Neural progenitor cell (in vitro differentiated cells): ENCODE data around the gene TIAM1.

ENCODE experiments used
- EZH2 ChIP-seq: fragments of 200-600 bp; sonication (generic); IDR thresholded peaks from 2 replicates; pipeline ENCODE4 v1.6.1; 2017; ENCODE audit warnings: antibody characterized with exemption, mild to moderate bottlenecking, moderate library complexity
- EZH2phosphoT487 ChIP-seq: fragments of 200-600 bp; sonication (generic); IDR thresholded peaks from 2 replicates; pipeline ENCODE4 v1.6.1; 2017; ENCODE audit warnings: antibody characterized with exemption

DNA sequence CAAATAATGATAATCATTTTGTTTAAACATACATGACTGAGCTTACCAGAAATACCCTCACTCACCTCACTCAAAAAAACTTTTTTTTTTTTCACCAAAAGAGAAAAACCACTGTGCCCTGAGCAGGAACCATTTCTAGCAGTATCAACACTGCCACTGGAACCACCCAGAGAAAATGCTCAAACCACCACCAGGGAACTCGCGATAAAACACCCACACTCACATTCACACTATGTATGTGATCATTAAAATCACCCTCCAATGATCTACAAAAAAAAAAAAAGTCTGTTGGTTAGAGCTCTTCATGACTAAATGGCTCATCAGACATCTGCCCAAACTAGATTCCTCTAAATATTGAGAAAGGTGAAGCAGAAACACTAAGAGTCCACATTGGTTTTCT, 11.5 kb downstream of the TIAM1 start:
- TF ChIP-seq EZH2phosphoT487: no peak
- no peak for TF ChIP-seq EZH2
